Ammon's horn (tissue), 1 donor: ENCODE results near the gene OR7D4.
"Not testable (repeated sequence)": the region's sequence is repeated elsewhere in the genome, so short reads cannot be mapped to it uniquely, and the experiment has no call there.

Source experiments
- DNase-seq: peaks from one replicate; pipeline ENCODE4 v3.0.0-alpha.2; 2016; ENCODE audit warnings: low spot score

OR7D4 gene

DNA sequence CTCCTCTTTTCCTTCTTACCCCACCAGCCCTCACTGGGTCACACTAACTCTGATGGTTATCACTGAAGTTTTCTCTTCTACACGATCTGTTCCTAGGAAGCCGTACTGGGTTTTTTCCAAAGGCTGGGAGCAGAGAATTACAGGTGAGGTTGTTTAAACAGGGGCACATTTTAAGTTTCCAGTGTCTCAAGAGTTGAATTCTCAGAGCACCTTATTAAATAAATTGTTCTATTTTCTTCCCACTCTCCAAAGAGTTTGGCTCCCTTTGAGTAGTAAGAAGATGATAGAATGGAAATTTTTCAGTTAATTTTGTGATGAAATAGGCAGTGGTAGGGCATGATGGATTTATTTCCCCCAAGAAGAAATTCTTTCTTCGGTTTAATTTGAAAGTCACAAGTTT, at the start of gene OR7D4:
TSS of gene OR7D4 (minus strand) at position 101 of the 400 bp plus-strand sequence. CDS start 4,752 bp downstream, outside the sequence.
- DNase-seq: no peak

DNA sequence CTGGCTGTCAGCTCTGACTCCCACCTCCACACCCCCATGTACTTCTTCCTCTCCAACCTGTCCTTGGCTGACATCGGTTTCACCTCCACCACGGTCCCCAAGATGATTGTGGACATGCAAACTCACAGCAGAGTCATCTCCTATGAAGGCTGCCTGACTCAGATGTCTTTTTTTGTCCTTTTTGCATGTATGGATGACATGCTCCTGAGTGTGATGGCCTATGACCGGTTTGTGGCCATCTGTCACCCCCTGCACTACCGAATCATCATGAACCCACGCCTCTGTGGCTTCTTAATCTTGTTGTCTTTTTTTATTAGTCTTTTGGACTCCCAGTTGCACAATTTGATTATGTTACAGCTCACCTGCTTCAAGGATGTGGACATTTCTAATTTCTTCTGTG, 31.8 kb upstream of the OR7D4 start:
- DNase-seq: no peak

DNA sequence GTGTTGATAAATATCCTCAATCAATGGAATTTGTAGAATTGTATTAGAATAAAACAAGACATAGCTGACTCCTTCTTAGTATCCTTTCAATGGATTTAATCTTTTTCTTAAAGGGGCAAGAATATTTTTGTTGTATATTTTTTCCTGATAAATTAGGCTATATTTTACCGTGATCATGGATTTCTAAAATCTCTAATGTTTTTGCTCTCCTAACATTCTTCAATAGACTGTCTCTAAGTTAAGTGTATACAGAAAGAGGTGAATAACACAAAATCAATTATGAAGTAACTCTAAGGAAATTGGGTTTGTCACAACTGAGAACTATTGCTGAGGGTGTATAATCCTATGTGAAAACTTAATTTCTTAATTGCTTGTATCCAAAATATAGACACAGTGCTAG, 31.2 kb upstream of the OR7D4 start, which contains the start of gene OR7E24:
TSS of gene OR7E24 (plus strand) at position 301 of the 400 bp plus-strand sequence. CDS start 114 bp downstream, outside the sequence.
- no peak for DNase-seq

DNA sequence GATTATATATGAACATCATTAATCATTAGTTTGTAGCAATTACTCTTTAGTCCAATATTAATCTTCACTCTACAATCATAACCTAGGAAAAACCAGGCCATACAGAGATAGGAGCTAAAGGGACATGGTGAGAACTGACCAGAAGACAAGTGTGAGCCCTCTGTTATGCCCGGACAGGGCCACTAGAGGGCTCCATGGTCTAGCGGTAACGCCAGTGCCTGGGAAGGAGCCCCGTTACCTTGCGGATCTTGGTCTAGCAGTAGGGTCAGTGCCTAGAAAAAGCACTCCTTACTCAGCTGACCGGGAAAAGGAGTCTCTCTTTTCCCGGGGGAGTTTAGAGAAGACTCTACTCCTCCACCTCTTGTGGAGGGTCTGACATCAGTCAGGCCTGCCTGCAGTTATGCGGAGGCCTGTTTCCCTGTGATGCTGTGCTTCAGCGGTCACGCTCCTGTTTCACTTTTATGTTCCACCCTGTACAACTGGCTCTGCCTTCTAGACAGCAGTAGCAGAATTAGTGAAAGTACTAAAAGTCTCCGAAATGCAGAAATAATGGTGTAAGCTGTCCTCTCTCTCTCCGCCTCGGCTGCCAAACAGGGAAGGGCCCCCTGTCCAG, 13.8 kb downstream of the OR7D4 start:
- DNase-seq: peak; percentile 77

DNA sequence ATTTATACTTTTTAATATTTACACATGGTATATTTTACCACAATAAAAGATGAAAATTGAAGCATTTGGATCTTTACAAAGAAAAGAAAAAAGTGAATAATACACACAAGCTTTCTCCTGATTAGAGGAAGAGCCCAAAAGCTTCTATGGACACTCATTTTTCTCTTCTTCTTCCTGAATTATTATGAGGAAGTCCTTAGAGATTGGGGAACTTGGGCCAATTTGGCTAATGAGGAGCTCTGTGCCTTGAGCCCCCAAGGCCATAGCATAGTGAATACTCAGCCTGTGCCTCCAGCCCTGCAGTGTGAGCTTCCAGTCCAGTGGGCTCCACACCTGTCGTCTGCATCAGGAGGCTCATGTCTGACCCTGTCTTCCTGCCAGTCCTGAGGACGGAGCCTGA, 21.3 kb downstream of the OR7D4 start:
- DNase-seq: not testable (repeated sequence)

DNA sequence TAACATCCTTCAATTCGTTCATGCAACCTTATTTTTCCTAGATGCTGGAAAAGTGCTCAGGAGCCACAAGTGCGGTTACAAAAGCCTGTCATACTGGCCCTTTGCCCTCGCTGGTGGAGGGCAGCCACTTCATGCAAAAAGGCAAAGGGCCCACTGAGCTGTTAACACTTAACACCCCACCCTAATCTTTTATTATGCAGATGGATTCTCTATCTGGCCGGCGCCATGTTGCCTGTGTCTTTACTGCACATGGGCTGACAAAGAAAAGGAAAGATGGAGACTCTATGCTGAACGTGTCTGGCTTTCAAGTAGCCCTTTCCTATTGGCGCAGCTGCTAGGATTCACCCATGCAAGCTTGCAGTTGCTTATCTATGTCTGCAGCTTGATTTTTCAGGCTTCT, 29.9 kb downstream of the OR7D4 start:
- DNase-seq: no peak

DNA sequence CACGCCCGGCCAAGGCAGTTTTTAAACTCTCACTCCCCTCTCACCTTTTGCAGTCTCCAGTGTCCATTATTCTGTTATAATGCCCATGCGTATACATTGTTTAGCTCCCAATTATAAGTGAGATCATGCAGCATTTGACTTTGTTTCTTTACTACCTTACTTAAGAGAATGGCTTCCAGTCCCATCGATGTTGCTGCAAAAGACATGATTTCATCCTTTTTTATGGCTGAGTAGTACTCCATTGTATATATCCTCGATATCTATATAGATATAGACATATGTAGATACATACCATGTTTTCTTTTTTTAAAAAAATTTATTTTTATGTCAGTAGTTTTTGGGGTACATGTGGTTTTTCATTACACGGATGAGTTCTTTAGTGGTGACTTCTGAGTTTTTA, 32.2 kb downstream of the OR7D4 start:
- DNase-seq: no peak

DNA sequence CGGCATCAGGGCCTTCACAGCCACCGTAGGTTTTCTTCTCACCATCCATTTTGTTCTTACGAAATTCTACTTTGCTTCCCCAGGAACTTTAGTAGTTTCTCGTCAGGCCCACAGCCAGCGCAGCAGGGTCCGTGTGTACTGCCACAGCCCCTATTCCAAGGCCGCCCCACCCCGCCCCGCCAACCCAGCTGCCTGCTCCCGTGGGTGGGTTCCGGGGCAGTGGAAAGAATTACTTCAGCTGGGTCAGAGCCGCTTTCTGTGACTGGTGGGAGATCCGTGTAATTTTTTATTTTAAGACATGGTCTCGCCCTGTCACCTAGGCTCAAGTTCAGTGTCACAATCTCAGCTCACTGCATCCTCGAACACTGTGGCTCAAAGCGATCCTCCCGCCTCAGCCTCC, 36.4 kb downstream of the OR7D4 start:
- DNase-seq: no peak

DNA sequence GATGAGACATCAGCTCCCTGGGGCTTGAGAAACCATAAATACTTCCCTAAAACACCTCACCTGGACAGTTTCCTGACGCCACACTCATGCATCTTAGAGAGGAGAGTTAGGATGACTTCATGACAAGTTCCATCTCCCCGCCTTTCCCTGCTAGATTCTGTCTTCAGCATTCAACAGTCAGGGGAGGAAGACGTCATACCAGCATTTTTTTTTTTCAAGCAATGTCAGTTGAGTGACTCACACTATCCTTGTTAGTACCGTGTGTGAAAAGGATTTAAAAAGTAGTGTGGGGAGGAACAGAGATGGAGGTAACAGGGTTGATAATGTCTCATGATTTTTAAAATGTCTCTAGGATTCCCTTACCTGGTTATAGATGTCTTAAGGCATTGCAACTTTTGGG, 40.5 kb downstream of the OR7D4 start, which contains the start of gene OR7D2:
TSS of gene OR7D2 (plus strand) at position 79 of the 400 bp plus-strand sequence. CDS start 6,803 bp downstream, outside the sequence.
- DNase-seq: no peak

DNA sequence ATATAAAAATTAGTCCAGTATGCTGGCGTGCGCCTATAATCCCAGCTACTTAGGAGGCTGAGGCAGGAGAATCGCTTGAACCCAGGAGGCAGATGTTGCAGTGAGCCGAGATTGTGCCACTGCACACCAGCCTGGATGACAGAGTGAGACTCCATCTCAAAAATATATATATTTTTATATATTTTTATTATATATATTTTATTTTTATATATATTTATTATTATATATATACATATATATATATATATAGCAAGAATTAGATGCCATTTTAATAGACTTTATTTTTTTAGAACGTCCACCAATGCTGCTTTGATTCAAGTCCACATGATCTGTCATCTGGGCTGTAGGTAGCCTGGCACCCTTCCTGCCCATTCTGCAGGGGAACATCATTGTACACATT, 44.1 kb downstream of the OR7D4 start:
- no peak for DNase-seq

DNA sequence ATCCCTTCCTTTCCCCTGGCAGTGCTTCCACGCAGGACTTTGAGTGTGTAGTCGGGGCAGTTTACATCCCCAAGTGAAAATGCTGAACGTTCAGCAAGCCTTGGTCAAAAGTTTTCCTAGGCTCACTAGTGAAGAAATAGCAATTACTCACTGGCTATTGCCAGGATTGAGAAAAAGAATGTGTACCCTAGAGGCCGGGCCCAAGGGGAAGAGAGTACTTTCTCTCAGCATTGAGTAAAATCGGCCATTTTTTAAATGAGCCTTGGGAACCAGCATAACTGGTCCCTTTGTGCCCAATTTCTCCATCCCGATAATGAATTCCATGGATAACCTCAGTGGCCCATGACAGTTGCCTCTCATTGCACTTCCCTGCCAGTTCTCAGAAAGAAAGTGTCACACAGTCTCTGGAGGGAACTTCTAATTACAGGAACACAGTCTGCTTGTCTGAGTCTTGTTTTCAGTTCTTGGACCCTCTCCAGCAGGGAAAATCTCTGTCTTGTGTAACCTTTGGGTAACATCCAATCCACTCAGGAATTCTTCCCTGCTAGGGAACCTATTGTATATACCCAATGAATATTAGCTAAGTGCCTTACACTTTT, 47.9 kb downstream of the OR7D4 start:
- DNase-seq: peak; percentile 12

DNA sequence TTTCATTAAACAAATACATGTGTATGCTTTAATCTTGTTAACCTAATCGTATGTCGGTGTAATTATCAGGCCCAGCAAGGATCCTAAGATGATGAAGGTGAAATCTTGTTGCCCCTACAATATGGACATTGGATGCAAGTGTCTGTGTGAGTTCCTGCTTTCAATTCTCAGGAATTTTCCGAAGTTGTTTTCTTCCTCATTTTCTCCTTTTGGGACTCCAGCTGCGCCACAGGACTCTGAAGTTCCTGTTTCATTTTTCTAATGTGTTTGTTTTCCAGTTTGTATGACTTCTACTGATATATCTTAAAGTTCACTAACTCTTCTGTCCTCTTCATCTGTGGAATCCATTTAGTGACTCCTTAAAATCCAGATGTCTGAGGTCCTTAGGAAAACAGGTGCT, 52.5 kb downstream of the OR7D4 start:
- no peak for DNase-seq

DNA sequence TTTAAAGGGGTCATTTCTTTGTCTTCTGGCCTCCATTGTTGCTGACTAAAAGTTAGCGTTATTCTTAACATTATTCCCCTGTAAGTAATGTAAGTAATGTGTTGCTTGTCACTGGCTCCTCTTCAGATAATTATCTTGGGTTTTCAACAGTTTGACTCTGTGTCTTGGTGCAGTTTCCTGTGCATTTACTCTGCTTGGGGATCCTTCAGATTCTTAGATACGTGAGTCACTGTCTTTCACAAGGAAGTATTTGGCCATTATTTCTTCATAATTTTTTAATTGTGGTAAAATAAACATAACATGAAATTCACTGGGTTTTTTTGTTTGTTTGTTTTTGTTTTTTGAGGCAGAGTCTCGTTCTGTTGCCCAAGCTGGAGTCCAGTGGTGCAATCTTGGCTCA, 54.1 kb downstream of the OR7D4 start:
- DNase-seq: no peak

DNA sequence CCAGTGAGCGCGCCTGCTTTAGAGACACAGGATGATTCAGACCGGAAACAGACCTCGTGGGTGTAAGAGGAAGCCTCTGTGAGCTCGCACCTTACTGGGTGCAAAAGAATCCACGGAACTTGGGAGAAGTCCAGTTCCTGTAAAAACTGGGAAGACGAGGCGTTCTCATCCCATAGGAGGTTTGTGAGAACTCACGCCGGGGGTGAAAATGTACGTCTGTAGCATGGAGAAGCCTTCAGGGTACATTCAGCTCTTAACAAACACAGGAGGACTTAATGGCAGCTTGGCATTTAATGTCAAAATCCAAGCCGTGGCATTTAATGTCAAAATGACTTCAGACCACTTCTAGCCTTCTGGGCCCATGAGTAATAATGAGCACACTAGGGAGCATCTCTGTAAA, 58.0 kb downstream of the OR7D4 start:
- DNase-seq: no peak
